Measurements from ENCODE around the gene RBM26.

The RBM26 gene

DNA sequence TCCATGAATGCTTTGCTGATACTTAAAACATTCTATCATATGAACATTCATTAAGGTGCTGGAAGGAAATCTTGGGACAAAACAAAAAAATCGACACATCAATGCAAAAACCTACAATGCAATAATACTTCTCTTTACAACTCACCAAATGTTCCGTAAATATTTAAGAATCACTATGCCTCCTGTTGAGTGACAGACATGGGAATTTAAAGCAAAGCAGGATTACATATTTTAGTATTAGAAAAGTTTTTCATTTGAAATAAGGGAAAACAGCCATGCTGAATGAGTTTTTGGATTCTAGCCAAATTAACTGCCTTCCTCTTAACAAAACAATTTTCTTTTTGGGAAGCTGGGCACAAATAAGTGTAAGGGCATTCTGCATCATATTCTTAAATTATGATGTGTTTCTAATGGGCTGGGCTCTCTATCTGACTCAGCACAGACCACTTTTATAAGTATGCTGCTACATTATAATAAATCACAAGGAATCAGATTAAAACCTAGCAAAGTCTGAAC lies 93.7 kb downstream of the RBM26 start:
- Histone ChIP-seq H3K9me3 (ENCODE audit: control insufficient read depth, low read length) (no peaks in the 10 kb centered on the region), H3K4me3 (ENCODE audit: insufficient read depth, low read depth, low read length) (no peak overlapping the region), H3K27me3 (ENCODE audit: control insufficient read depth, insufficient read depth, low read length, poor library complexity, severe bottlenecking) (no peaks in the 10 kb centered on the region), H3K36me3 (ENCODE audit: control insufficient read depth, insufficient read depth, low read length) (no peaks in the 10 kb centered on the region), H3K27ac (ENCODE audit: insufficient read depth, low read depth, low read length, poor library complexity, severe bottlenecking) (no peak overlapping the region), H3K4me1 (ENCODE audit: control insufficient read depth, insufficient read depth, low read length) (no peaks in the 10 kb centered on the region)
- WGBS, 2 experiments: 0 to 46% methylated on average over 1 to 2 of the region's 2 CpGs

DNA sequence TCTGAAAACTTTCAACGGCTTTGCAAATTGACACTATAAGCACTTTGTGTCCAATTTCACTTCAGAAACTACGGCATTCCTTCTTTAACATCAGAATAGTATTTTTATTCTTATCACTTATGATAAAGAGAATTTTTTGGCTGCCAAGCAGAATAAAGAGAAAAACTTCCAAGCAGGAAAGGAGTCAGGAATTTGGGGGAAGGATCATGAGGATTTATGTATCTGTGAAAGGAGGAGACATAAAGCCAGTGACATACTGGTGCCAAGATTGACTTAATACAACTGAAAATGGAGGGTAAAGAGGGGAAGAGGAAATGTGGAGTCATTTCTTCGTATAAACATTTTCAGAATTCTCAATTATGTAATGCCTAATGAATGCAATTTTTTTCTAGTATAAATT lies 94.7 kb downstream of the RBM26 start:
- H3K4me1 ChIP-seq (ENCODE audit: control insufficient read depth, insufficient read depth, low read length): no peaks in the 10 kb centered on the region
- 83 to 100% methylated on average over 1 to 3 of the region's 3 CpGs for WGBS, 2 experiments
- no peak overlapping the region for H3K27ac ChIP-seq (ENCODE audit: insufficient read depth, low read depth, low read length, poor library complexity, severe bottlenecking)
- no peak overlapping the region for H3K4me3 ChIP-seq (ENCODE audit: insufficient read depth, low read depth, low read length)
- H3K36me3 ChIP-seq (ENCODE audit: control insufficient read depth, insufficient read depth, low read length): no peaks in the 10 kb centered on the region
- H3K9me3 ChIP-seq (ENCODE audit: control insufficient read depth, low read length): no peaks in the 10 kb centered on the region
- H3K27me3 ChIP-seq (ENCODE audit: control insufficient read depth, insufficient read depth, low read length, poor library complexity, severe bottlenecking): no peaks in the 10 kb centered on the region

DNA sequence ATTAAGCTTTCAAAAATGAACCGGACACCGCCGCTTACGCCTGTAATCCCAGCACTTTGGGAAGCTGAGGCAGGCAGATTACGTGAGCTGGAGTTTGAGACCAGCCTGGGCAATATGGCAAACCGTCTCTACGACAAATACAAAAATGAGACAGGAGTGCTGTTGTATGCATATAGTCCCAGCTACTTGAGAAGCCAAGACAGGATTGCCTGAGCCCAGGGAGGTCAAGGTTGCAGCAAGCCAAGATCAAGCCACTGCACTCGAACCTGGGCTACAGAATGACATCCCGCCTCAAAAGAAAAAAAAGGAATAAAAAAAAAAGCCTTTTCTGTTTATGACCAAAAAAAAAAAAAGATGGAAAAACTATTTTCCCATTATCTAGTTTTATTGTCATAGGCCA lies 96.4 kb downstream of the RBM26 start:
- no peaks in the 10 kb centered on the region for H3K4me1 ChIP-seq (ENCODE audit: control insufficient read depth, insufficient read depth, low read length)
- no peaks in the 10 kb centered on the region for H3K27me3 ChIP-seq (ENCODE audit: control insufficient read depth, insufficient read depth, low read length, poor library complexity, severe bottlenecking)
- H3K27ac ChIP-seq (ENCODE audit: insufficient read depth, low read depth, low read length, poor library complexity, severe bottlenecking): no peak overlapping the region
- no peaks in the 10 kb centered on the region for H3K9me3 ChIP-seq (ENCODE audit: control insufficient read depth, low read length)
- no peaks in the 10 kb centered on the region for H3K36me3 ChIP-seq (ENCODE audit: control insufficient read depth, insufficient read depth, low read length)
- no peak overlapping the region for H3K4me3 ChIP-seq (ENCODE audit: insufficient read depth, low read depth, low read length)
- 94 to 96% methylated on average over 8 to 9 of the region's 9 CpGs for WGBS, 2 experiments

DNA sequence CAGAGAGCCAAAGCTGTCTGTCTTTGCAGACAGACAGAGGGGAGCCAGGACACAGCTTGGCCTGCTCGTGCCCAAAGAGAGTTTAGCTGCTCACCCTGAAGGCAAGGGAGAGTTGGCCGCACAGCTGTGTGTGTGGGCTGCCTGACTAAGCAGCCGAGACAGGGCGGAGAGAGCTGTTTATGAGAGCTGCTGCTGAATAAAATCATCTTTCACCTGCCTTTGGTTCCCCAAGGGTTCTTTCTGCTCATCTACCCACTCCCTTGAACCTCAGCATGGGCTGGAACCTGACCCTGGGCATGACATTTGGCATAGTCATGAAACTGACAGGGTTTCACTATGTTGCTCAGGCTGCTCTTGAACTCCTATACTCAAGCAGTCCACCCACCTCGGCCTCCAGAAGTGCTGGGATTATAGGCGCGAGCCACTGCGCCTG lies 98.2 kb downstream of the RBM26 start:
- Histone ChIP-seq H3K27me3 (ENCODE audit: control insufficient read depth, insufficient read depth, low read length, poor library complexity, severe bottlenecking) (no peaks in the 10 kb centered on the region), H3K27ac (ENCODE audit: insufficient read depth, low read depth, low read length, poor library complexity, severe bottlenecking) (no peak overlapping the region), H3K4me3 (ENCODE audit: insufficient read depth, low read depth, low read length) (no peak overlapping the region), H3K4me1 (ENCODE audit: control insufficient read depth, insufficient read depth, low read length) (no peaks in the 10 kb centered on the region), H3K9me3 (ENCODE audit: control insufficient read depth, low read length) (no peaks in the 10 kb centered on the region), H3K36me3 (ENCODE audit: control insufficient read depth, insufficient read depth, low read length) (no peaks in the 10 kb centered on the region)
- WGBS, 2 experiments: 84 to 88% methylated on average over 5 to 8 of the region's 8 CpGs

DNA sequence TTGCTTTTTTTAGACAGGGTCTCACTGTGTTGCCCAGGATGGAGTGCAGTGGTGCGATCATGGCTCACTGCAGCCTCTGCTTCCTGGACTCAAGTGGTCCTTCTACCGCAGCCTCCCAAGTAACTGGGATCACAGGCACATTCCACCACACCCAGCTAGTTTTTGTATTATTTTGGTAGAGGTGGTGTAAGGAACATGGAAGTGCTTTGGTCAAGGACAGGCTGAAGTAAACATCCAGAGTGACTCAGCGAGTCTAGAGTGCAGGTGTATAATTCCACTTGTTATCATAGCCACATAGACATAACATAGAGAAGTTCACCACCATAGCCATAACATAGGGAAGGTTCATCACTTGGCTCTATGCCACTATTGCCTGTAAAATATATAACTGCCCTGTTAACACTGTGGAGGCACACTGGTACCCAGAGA lies 98.6 kb downstream of the RBM26 start:
- Histone ChIP-seq H3K27ac (ENCODE audit: insufficient read depth, low read depth, low read length, poor library complexity, severe bottlenecking) (no peak overlapping the region), H3K27me3 (ENCODE audit: control insufficient read depth, insufficient read depth, low read length, poor library complexity, severe bottlenecking) (no peaks in the 10 kb centered on the region), H3K36me3 (ENCODE audit: control insufficient read depth, insufficient read depth, low read length) (no peaks in the 10 kb centered on the region), H3K4me3 (ENCODE audit: insufficient read depth, low read depth, low read length) (no peak overlapping the region), H3K9me3 (ENCODE audit: control insufficient read depth, low read length) (no peaks in the 10 kb centered on the region), H3K4me1 (ENCODE audit: control insufficient read depth, insufficient read depth, low read length) (no peaks in the 10 kb centered on the region)
- 93 to 96% methylated on average over 3 of the region's 3 CpGs for WGBS, 2 experiments

DNA sequence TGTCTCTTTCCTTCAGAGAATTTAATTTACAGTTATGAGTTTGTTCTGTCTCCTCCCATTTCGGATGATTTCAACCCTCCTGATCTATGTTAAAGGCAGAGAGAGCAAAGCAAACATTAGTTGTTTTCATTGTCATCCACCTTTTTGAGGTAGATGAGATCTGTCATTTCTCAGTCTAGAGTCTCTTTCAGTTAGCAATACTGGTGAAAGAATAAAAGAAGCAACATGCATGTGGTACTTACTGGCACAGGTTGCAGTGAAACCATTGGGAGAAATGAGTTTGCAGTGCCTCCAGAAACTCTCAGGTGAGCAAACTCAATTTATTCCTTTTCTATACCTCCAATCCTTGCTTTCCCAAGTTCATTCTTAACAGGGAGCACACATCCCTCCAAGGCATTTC lies 99.4 kb downstream of the RBM26 start:
- no peak overlapping the region for H3K4me3 ChIP-seq (ENCODE audit: insufficient read depth, low read depth, low read length)
- H3K27ac ChIP-seq (ENCODE audit: insufficient read depth, low read depth, low read length, poor library complexity, severe bottlenecking): no peak overlapping the region
- no peaks in the 10 kb centered on the region for H3K36me3 ChIP-seq (ENCODE audit: control insufficient read depth, insufficient read depth, low read length)
- no peaks in the 10 kb centered on the region for H3K9me3 ChIP-seq (ENCODE audit: control insufficient read depth, low read length)
- H3K27me3 ChIP-seq (ENCODE audit: control insufficient read depth, insufficient read depth, low read length, poor library complexity, severe bottlenecking): no peaks in the 10 kb centered on the region
- H3K4me1 ChIP-seq (ENCODE audit: control insufficient read depth, insufficient read depth, low read length): no peaks in the 10 kb centered on the region
- 77 to 92% methylated on average over 1 of the region's 1 CpG for WGBS, 2 experiments

DNA sequence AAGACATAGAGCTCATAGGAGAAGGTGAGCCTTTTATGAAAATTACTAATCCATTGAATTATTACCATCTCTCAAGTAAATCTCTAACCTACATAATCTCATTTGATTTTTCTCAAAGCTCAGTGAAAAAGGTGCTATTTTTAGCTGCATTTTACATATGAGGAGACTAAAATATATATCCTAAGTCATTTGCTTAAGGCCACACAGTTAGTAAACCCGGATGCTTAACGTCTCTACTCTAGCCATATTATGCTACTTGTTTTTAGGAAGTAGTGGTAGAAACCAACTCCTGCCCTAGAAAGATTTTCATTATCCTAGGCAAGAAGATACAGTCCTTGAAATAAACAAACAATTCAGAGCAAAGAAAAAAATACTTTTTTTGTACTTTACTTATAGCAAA lies 108.9 kb downstream of the RBM26 start:
- H3K9me3 ChIP-seq (ENCODE audit: control insufficient read depth, low read length): no peaks in the 10 kb centered on the region
- no peaks in the 10 kb centered on the region for H3K36me3 ChIP-seq (ENCODE audit: control insufficient read depth, insufficient read depth, low read length)
- WGBS, 2 experiments: 40% methylated on average over 2 of the region's 2 CpGs; no CpG with 5 or more reads in 1 of the 2 experiments

DNA sequence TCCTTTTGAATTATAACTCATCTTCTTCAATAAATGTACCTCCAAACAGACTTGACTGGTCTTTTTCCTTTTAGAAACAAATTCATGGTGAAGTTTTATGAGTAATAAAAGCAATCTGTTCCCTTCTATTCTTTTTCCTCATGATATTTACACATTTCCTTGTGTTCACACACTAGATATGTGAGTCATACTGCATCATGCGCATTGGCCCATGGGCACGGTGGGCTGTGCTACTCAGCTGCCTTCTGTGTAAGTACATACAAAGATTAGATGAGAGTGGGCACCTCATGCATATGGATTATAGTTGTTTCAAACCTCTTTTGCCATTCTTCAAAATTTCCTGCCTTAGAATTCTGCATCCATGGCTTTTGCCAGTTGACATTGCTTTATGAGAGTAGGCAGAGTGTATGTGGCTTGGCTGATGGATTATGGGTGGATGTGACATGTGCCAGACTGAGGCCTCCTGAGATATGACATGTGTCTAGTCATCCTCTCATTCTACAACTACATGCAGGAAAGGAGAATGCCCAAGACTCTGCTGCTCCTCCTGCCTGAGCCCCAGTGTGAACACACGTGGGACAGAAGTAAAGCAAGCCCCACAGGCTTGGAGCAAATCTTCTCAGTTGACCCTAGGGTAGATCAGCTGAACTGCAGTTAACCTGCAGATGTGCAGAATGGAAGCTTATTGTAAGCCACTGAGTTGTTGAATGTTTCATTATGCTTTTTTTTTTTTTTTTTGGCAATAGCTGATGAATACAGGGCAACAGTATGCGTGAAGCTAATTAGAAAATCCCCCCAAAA lies 109.9 kb downstream of the RBM26 start:
- Histone ChIP-seq H3K9me3 (ENCODE audit: control insufficient read depth, low read length) (no peaks in the 10 kb centered on the region), H3K36me3 (ENCODE audit: control insufficient read depth, insufficient read depth, low read length) (no peaks in the 10 kb centered on the region), H3K4me1 (ENCODE audit: control insufficient read depth, insufficient read depth, low read length) (no peaks in the 10 kb centered on the region), H3K4me3 (ENCODE audit: insufficient read depth, low read depth, low read length) (no peak overlapping the region), H3K27me3 (ENCODE audit: control insufficient read depth, insufficient read depth, low read length, poor library complexity, severe bottlenecking) (no peaks in the 10 kb centered on the region), H3K27ac (ENCODE audit: insufficient read depth, low read depth, low read length, poor library complexity, severe bottlenecking) (no peak overlapping the region)
- 89 to 97% methylated on average over 4 of the region's 4 CpGs for WGBS, 2 experiments

More for the DNA sequence above, 108.9 kb downstream of the RBM26 start:
- Histone ChIP-seq H3K4me1 (ENCODE audit: control insufficient read depth, insufficient read depth, low read length) (no peaks in the 10 kb centered on the region), H3K27me3 (ENCODE audit: control insufficient read depth, insufficient read depth, low read length, poor library complexity, severe bottlenecking) (no peaks in the 10 kb centered on the region), H3K27ac (ENCODE audit: insufficient read depth, low read depth, low read length, poor library complexity, severe bottlenecking) (no peak overlapping the region), H3K4me3 (ENCODE audit: insufficient read depth, low read depth, low read length) (no peak overlapping the region)

DNA sequence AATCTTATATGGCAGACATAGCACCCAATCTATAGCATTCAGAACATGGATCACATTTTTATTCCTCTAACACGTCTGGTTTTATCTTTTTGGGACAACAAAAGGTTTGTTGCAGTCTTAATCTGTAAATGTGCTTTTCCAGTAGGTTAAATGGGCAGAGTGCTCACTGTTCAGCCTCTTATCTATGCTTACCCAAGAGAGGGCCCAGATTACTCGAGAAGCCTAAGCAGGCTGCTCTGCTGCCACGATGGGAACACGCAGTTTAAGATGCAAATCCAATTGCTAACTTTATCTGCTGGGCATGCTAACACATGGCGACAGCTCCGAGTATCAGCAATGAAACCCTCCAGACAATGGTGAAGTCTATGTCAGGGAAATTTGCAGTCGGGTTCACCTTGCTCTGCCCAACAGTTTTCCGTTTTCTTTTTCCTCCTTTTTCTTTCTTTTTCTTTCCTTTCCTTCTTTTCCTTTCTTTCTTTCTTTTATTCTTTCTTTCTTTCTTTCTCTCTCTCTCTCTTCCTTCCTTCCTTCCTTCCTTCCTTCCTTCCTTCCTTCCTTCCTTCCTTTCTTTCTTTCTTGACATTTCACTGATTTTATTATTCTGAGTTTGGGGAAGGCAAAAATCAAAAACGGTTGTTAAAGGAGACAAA lies 115.3 kb downstream of the RBM26 start:
- Histone ChIP-seq H3K4me3 (ENCODE audit: insufficient read depth, low read depth, low read length) (no peak overlapping the region), H3K36me3 (ENCODE audit: control insufficient read depth, insufficient read depth, low read length) (no peaks in the 10 kb centered on the region), H3K4me1 (ENCODE audit: control insufficient read depth, insufficient read depth, low read length) (peaks cover 22% of the 10 kb centered on the region), H3K9me3 (ENCODE audit: control insufficient read depth, low read length) (no peaks in the 10 kb centered on the region), H3K27me3 (ENCODE audit: control insufficient read depth, insufficient read depth, low read length, poor library complexity, severe bottlenecking) (no peaks in the 10 kb centered on the region), H3K27ac (ENCODE audit: insufficient read depth, low read depth, low read length, poor library complexity, severe bottlenecking) (no peak overlapping the region)
- 84 to 91% methylated on average over 8 of the region's 9 CpGs for WGBS, 2 experiments

DNA sequence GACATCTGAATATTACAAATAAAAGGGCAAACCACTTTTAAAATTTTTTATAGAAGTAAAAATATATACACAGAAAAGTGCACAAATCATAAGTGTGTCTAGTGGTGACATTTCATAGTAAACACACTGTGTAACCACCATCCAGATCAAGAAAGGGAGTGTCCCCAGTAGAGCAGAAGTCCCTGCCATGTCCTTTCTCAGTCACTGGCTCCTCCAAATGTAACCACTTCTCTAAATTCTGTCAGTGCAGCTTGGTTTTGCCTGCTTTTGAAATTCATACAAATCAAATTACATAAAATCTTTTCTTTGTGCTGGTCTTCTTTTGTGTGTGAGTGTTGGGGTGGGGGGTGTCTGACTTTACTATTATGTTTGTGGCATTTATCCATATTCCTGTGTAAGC lies 116.5 kb downstream of the RBM26 start:
- H3K4me1 ChIP-seq (ENCODE audit: control insufficient read depth, insufficient read depth, low read length): peaks cover 22% of the 10 kb centered on the region
- H3K27me3 ChIP-seq (ENCODE audit: control insufficient read depth, insufficient read depth, low read length, poor library complexity, severe bottlenecking): no peaks in the 10 kb centered on the region
- no peaks in the 10 kb centered on the region for H3K9me3 ChIP-seq (ENCODE audit: control insufficient read depth, low read length)
- no peak overlapping the region for H3K27ac ChIP-seq (ENCODE audit: insufficient read depth, low read depth, low read length, poor library complexity, severe bottlenecking)
- H3K4me3 ChIP-seq (ENCODE audit: insufficient read depth, low read depth, low read length): no peak overlapping the region
- no peaks in the 10 kb centered on the region for H3K36me3 ChIP-seq (ENCODE audit: control insufficient read depth, insufficient read depth, low read length)

Data from ectodermal cell (in vitro differentiated cells).